Smooth muscle cell (in vitro differentiated cells): Measurements from ENCODE around the gene TMEM205. TPM values are rescaled to one million over a fixed set of nuclear protein-coding genes. Genes with fewer than 3 reads are reported as not detected.
A peak's percentile ranks its signal among the peaks of the same experiment; 100 is the strongest.

Source experiments
- DNase-seq: peaks from one replicate; lab custom pipeline; 2025; ENCODE audit not compliant: unreplicated experiment; lab: John Stamatoyannopoulos, UW
- H2AFZ ChIP-seq: fragments of 200-600 bp; sonication (generic); 2 replicates; pipeline ENCODE4 v1.6.0; 2016; ENCODE audit warnings: antibody characterized with exemption, low read depth, mild to moderate bottlenecking
- H3F3A ChIP-seq: fragments of 200-600 bp; sonication (generic); 2 replicates; pipeline ENCODE4 v1.6.0; 2017; ENCODE audit warnings: antibody characterized with exemption, low read depth
- H3K27ac ChIP-seq: fragments of 200-600 bp; sonication (generic); 2 replicates; pipeline ENCODE4 v1.5.1; 2016; ENCODE audit warnings: low read depth, mild to moderate bottlenecking
- H3K27me3 ChIP-seq: fragments of 200-600 bp; sonication (generic); 2 replicates; pipeline ENCODE4 v1.6.1; 2016; ENCODE audit warnings: low read depth, mild to moderate bottlenecking
- H3K36me3 ChIP-seq: fragments of 200-600 bp; sonication (generic); 2 replicates; pipeline ENCODE4 v1.5.1; 2016; ENCODE audit warnings: low read depth
- H3K4me1 ChIP-seq: fragments of 200-600 bp; sonication (generic); 2 replicates; pipeline ENCODE4 v1.5.1; 2016; ENCODE audit warnings: low read depth
- H3K4me2 ChIP-seq: fragments of 200-600 bp; sonication (generic); 2 replicates; pipeline ENCODE4 v1.6.0; 2016; ENCODE audit warnings: mild to moderate bottlenecking
- H3K4me3 ChIP-seq: fragments of 200-600 bp; sonication (generic); 2 replicates; pipeline ENCODE4 v1.5.1; 2016; ENCODE audit warnings: mild to moderate bottlenecking
- H3K79me2 ChIP-seq: fragments of 200-600 bp; sonication (generic); 2 replicates; pipeline ENCODE4 v1.6.0; 2016; ENCODE audit warnings: low read depth, mild to moderate bottlenecking
- H3K9ac ChIP-seq: fragments of 200-600 bp; sonication (generic); 2 replicates; pipeline ENCODE4 v1.6.0; 2016; ENCODE audit warnings: low read depth
- H3K9me3 ChIP-seq: fragments of 200-600 bp; sonication (generic); replicated peaks from 2 replicates; pipeline ENCODE4 v1.5.1; 2016; ENCODE audit warnings: low read depth
- H4K20me1 ChIP-seq: fragments of 200-600 bp; sonication (generic); 2 replicates; pipeline ENCODE4 v1.6.0; 2016; ENCODE audit warnings: low read depth
- WGBS: methylation state at CpG from one replicate; pipeline ENCODE4 v1.1.7; 2016; ENCODE audit warnings: low lambda C conversion rate; 5-methylcytosine and 5-hydroxymethylcytosine counted together
- polyA plus RNA-seq: library from polyadenylated mRNA; unstranded; fragments of >200 nt; fragmentation: Nextera tagmentation; extraction: Ambion mirVana; gene quantifications from 2 replicates; pipeline ENCODE4 v1.2.1, GENCODE V29; 2016
- total RNA-seq: library from RNA; depleted of rRNA; stranded (reverse); fragments of >200 nt; gene quantifications from 2 replicates; pipeline ENCODE4 v1.2.3, GENCODE V29; 2014
- TF ChIP-seq, protein P1 (sequence below): fragments of 200-600 bp; sonication (generic); IDR thresholded peaks from 2 replicates; pipeline ENCODE4 v1.5.1; 2017; ENCODE audit warnings: borderline replicate concordance, mild to moderate bottlenecking, antibody characterized with exemption; ENCODE audit not compliant: insufficient read depth, poor library complexity, severe bottlenecking

The TMEM205 gene
- total RNA-seq: 162 and 163 TPM in 2 replicates
- polyA plus RNA-seq: 118 and 119 TPM in 2 replicates

DNA sequence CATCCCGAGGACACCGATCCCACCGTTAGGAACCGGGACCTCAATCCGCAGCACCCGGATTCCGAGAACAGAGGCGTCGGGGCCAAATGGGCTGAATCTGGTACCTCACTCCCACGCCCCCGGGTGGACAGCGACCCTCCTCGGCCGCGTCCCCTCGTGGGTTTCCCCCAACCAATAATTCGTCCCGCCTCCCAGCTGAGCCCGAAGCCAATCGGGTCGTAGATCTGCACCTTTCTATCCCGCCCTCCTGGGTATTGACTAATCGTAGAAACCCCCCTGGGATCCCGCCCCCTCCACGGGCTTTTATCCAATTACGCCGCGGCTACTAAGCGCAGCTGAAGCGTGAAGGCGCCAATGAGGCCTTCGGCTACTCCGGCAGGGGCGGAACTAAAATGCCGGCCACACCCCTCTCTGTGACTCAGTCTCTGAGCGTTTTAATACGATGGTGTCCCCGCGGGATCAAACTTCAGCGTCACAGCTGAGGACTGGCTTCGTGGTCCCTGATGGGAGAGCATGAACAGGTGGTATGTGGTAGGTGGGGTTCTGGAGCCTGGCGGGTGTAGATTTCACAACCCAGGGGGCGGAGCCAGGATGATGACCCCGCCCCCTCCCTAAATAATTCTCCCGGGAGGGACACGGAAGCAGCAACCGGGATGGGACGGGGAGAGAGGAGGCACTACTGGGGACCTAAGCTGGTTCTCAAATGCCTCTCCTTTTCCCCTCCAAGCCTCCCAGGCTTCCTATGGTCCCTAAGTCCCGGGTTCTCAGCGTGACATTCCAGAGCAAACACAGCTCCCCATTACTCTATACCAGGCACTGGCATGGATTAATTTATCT lies at the start of gene TMEM205, which contains the start of gene CCDC159:
TMEM205 (minus strand) TSS at position 165 of the 837 bp plus-strand sequence. CDS start 649 bp downstream, outside the sequence.
CCDC159 (plus strand) TSS at position 416 of the 837 bp plus-strand sequence; CDS start at position 504, 88 bp downstream.
- Histone ChIP-seq H3K4me3 (peak within 1 kb of the TSS; percentile 73), H3K9me3 (no peaks in the 10 kb centered on the region), H3K9ac (peak within 1 kb of the TSS; percentile 91), H4K20me1 (no peaks in the 10 kb centered on the region), H3K36me3 (no peaks in the 10 kb centered on the region), H3F3A (no peaks in the 10 kb centered on the region), H2AFZ (peak within 1 kb of the TSS; percentile 81), H3K4me2 (peak within 1 kb of the TSS; percentile 89), H3K79me2 (peaks cover 3% of the 10 kb centered on the region), H3K4me1 (no peaks in the 10 kb centered on the region), H3K27ac (peak within 1 kb of the TSS; percentile 82), H3K27me3 (no peaks in the 10 kb centered on the region)
- TF ChIP-seq, protein P1, sequence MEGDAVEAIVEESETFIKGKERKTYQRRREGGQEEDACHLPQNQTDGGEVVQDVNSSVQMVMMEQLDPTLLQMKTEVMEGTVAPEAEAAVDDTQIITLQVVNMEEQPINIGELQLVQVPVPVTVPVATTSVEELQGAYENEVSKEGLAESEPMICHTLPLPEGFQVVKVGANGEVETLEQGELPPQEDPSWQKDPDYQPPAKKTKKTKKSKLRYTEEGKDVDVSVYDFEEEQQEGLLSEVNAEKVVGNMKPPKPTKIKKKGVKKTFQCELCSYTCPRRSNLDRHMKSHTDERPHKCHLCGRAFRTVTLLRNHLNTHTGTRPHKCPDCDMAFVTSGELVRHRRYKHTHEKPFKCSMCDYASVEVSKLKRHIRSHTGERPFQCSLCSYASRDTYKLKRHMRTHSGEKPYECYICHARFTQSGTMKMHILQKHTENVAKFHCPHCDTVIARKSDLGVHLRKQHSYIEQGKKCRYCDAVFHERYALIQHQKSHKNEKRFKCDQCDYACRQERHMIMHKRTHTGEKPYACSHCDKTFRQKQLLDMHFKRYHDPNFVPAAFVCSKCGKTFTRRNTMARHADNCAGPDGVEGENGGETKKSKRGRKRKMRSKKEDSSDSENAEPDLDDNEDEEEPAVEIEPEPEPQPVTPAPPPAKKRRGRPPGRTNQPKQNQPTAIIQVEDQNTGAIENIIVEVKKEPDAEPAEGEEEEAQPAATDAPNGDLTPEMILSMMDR: no peak
- DNase-seq: peak; percentile 90
- 2% methylated on average over 49 of the region's 50 CpGs for WGBS

- Histone ChIP-seq H3K9me3 (no peaks in the 10 kb centered on the region), H3K4me1 (no peaks in the 10 kb centered on the region), H3K27ac (no peak overlapping the region), H3K4me2 (no peak overlapping the region), H3K79me2 (no peaks in the 10 kb centered on the region), H4K20me1 (no peaks in the 10 kb centered on the region), H3K9ac (no peak overlapping the region), H3K4me3 (no peak overlapping the region), H3F3A (no peaks in the 10 kb centered on the region), H2AFZ (no peak overlapping the region), H3K27me3 (no peaks in the 10 kb centered on the region), H3K36me3 (no peaks in the 10 kb centered on the region)
- 85% methylated on average over 4 of the region's 4 CpGs for WGBS
- no peak for DNase-seq
- TF ChIP-seq, protein P1: no peak
These were observed 45.0 kb upstream of the TMEM205 start for GRCh38 chr19:11390933-11391680.

DNA sequence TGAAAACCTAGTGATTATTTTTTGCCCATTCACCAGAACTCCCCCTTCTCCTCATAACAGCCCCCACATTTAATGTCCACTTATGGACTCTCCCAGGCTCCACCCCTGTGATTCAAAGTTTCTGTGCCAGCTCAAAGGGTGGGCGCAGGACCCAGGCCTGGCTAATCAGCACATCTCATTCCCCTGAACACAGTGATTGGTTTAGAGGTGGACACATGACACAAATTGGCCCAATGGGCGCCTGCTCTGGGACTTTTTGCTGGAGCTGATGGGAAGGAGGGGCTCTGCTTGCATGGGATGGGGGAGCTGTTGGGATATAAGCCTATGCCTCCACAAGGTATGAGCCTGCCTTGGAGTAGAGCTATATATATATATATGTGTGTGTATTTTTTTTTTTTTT lies 44.3 kb upstream of the TMEM205 start:
- no peaks in the 10 kb centered on the region for H3F3A ChIP-seq
- no peak for DNase-seq
- no peak overlapping the region for H3K4me2 ChIP-seq
- H3K27me3 ChIP-seq: no peaks in the 10 kb centered on the region
- TF ChIP-seq, protein P1: no peak
- no peaks in the 10 kb centered on the region for H3K4me1 ChIP-seq
- no peaks in the 10 kb centered on the region for H3K36me3 ChIP-seq
- H3K9me3 ChIP-seq: no peaks in the 10 kb centered on the region
- H3K27ac ChIP-seq: no peak overlapping the region
- no peak overlapping the region for H3K4me3 ChIP-seq
- H2AFZ ChIP-seq: no peak overlapping the region
- WGBS: 98% methylated on average over 2 of the region's 2 CpGs
- no peak overlapping the region for H3K9ac ChIP-seq
- no peaks in the 10 kb centered on the region for H3K79me2 ChIP-seq
- no peaks in the 10 kb centered on the region for H4K20me1 ChIP-seq
